ENCODE measurements around the gene PFN1.
A peak's percentile ranks its signal among the peaks of the same experiment; 100 is the strongest.

The PFN1 gene

DNA sequence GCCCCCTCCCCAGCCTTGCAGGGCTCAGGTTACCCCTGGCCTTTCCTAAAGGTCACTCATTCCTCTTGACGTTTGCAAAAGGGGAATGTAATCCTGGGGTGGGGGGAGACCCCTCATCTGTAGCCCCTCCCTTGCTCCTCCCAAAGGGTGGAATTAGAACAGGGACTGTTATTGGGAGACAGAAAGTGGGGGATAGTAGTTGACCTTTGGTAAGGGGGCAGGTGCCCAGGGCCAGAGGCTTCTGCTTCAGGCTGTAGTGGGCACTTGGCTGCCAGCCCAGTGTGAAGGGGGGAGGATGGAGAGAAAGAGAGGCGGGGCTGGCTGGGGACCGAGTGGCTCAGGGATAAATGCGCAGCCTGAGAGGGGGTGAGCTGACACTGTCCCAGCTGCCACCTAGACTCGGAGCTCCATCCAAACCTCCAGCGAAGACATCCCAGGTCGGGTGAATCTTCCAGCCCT, 2.4 kb upstream of the PFN1 start, which contains the start of gene ENO3:
Gene ENO3 (plus strand): TSS at position 374 of the 459 bp plus-strand sequence. CDS start 711 bp downstream, outside the sequence.
- TF ChIP-seq CTCF (IDR thresholded peaks at IDR 0.05; ENCODE audit: low read depth, low read length, missing control alignments), result no peak
- no peak for DNase-seq (ENCODE audit: extremely low read depth, low read depth)
- peak within 1 kb of the TSS; percentile 97 for H3K4me3 ChIP-seq (replicated peaks; ENCODE audit: low read depth, low read length)

DNA sequence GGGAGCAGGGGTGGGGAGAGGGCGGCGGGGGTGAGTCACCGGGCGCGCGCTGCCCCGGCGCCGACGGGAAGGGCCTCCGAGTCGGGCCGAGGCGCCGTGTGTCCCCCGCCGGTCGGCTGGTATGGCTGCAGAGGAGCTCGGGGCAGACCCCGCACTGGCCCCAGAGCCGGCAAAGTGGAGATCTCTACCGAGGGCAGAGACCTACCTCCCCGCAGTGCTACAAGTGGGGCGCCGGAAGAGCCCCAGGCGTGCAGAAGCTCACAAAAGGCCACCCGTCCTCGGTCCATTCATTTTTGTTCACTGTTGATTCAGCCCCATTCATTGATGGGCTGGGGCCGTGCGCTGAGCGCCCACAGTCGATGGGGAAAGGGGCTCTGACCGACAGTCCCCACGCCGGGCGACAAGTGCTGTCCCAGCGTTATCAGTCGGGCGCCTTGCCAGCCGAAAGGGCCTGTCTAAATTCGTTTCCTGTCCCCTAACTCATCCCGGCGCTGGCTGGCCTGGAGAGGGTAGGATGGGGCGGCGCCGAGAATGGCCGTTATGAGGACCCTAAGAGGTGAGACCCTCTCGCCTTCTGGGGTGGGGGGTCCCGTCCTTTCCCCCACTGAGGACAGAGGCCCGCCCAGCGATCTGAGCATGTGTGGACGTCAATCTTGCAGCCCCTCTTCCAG, 1.9 kb upstream of the PFN1 start:
- TF ChIP-seq CTCF (IDR thresholded peaks at IDR 0.05; ENCODE audit: low read depth, low read length, missing control alignments), result no peak
- DNase-seq (ENCODE audit: extremely low read depth, low read depth), result no peak
- peak overlapping the region; percentile 97 for H3K4me3 ChIP-seq (replicated peaks; ENCODE audit: low read depth, low read length)

- TF ChIP-seq CTCF (IDR thresholded peaks at IDR 0.05; ENCODE audit: low read depth, low read length, missing control alignments), result no peak
- H3K4me3 ChIP-seq (replicated peaks; ENCODE audit: low read depth, low read length), result peak overlapping the region; percentile 97
- no peak for DNase-seq (ENCODE audit: extremely low read depth, low read depth)
Observed at GRCh38 chr17:4949321-4950074, 1.2 kb upstream of the PFN1 start.

- H3K4me3 ChIP-seq (replicated peaks; ENCODE audit: low read depth, low read length), result peak overlapping the region; percentile 97
- no peak for DNase-seq (ENCODE audit: extremely low read depth, low read depth)
- no peak for TF ChIP-seq CTCF (IDR thresholded peaks at IDR 0.05; ENCODE audit: low read depth, low read length, missing control alignments)
Observed at GRCh38 chr17:4948931-4949320, 596 bp upstream of the PFN1 start.

DNA sequence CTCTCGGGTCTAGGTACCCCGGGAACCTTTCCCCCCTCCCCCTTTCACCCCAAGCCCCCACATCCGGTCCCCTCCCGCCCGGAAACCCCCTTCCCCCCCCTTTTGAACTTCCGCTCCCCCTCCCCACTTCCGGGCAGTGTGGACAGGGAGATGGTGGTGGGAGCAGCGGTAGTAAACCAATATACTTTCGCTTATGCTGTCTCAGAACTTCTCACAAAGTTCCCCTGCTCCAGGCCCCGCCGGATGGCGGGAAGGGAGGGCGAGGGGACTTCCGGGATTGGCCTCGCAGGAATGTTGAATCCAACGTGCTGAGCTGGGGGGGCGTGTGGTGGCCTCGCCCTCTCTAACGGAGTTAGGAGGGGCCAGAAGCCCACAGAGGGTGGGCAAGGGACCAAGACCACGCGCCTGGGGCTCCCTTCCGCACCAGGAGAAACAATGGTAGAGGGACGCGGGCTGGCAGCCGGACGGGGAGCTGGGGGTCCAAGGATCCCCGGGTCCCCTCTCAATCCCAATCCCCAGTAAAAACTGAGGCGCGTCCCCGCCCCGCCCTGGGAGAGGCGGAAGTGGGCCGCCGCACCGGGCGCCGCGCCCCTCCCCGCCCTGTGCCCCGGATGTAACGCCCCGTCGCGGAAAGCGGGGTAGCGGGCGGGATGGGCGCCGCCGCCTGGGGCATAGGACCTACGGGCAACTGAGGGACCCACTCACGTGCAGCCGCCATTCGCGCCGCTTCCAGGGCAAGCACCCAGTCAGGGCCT, 742 bp downstream of the PFN1 start:
- no peak for DNase-seq (ENCODE audit: extremely low read depth, low read depth)
- peak overlapping the region; percentile 97 for H3K4me3 ChIP-seq (replicated peaks; ENCODE audit: low read depth, low read length)
- TF ChIP-seq CTCF (IDR thresholded peaks at IDR 0.05; ENCODE audit: low read depth, low read length, missing control alignments), result no peak

- H3K4me3 ChIP-seq (replicated peaks; ENCODE audit: low read depth, low read length), result peak overlapping the region; percentile 97
- DNase-seq (ENCODE audit: extremely low read depth, low read depth), result no peak
- no peak for TF ChIP-seq CTCF (IDR thresholded peaks at IDR 0.05; ENCODE audit: low read depth, low read length, missing control alignments)
Observed at GRCh38 chr17:4947010-4947410, 1.3 kb downstream of the PFN1 start.
